ENCODE results near the gene IQUB.
"Not testable (repeated sequence)": the region's sequence is repeated elsewhere in the genome, so short reads cannot be mapped to it uniquely, and the experiment has no call there.

The IQUB gene

GRCh38 chr7:123485721-123486120 is 48.7 kb downstream of the IQUB start:
- H3K4me3 ChIP-seq (ENCODE audit: low read depth, low read length), result no peak overlapping the region
- DNase-seq (ENCODE audit: low read depth), result no peak
- TF ChIP-seq CTCF (IDR thresholded peaks at IDR 0.05; ENCODE audit: low read depth, low read length), result no peak

GRCh38 chr7:123485187-123485586 is 49.2 kb downstream of the IQUB start:
- TF ChIP-seq CTCF (IDR thresholded peaks at IDR 0.05; ENCODE audit: low read depth, low read length) (no peak), MYC (IDR thresholded peaks at IDR 0.05; ENCODE audit: low read depth, low read length) (no peak), POLR2A (IDR thresholded peaks at IDR 0.05; ENCODE audit: extremely low read depth, insufficient read length) (no peak), MAX (IDR thresholded peaks at IDR 0.05; ENCODE audit: low read depth, low read length) (no peak)
- no peak for DNase-seq (ENCODE audit: low read depth)
- H3K4me3 ChIP-seq (ENCODE audit: low read depth, low read length), result no peak overlapping the region

GRCh38 chr7:123484199-123484598 is 50.2 kb downstream of the IQUB start:
- DNase-seq (ENCODE audit: low read depth), result no peak
- no peak overlapping the region for H3K4me3 ChIP-seq (ENCODE audit: low read depth, low read length)
- TF ChIP-seq MAX (IDR thresholded peaks at IDR 0.05; ENCODE audit: low read depth, low read length), result no peak
- TF ChIP-seq CTCF (IDR thresholded peaks at IDR 0.05; ENCODE audit: low read depth, low read length), result no peak
- TF ChIP-seq POLR2A (IDR thresholded peaks at IDR 0.05; ENCODE audit: extremely low read depth, insufficient read length), result no peak
- TF ChIP-seq MYC (IDR thresholded peaks at IDR 0.05; ENCODE audit: low read depth, low read length), result no peak

- TF ChIP-seq MAX (IDR thresholded peaks at IDR 0.05; ENCODE audit: low read depth, low read length) (no peak), MYC (IDR thresholded peaks at IDR 0.05; ENCODE audit: low read depth, low read length) (no peak), CTCF (IDR thresholded peaks at IDR 0.05; ENCODE audit: low read depth, low read length) (no peak), POLR2A (IDR thresholded peaks at IDR 0.05; ENCODE audit: extremely low read depth, insufficient read length) (no peak)
- DNase-seq (ENCODE audit: low read depth), result no peak
- no peak overlapping the region for H3K4me3 ChIP-seq (ENCODE audit: low read depth, low read length)
These were observed 54.3 kb downstream of the IQUB start for GRCh38 chr7:123480107-123480506.

GRCh38 chr7:123478056-123478455 is 56.3 kb downstream of the IQUB start:
- not testable (repeated sequence) for H3K4me3 ChIP-seq (ENCODE audit: low read depth, low read length); DNase-seq (ENCODE audit: low read depth)

GRCh38 chr7:123472750-123473445 is 61.5 kb downstream of the IQUB start:
- DNase-seq (ENCODE audit: low read depth), result no peak
- TF ChIP-seq CTCF (IDR thresholded peaks at IDR 0.05; ENCODE audit: low read depth, low read length) (no peak), MYC (IDR thresholded peaks at IDR 0.05; ENCODE audit: low read depth, low read length) (no peak), POLR2A (IDR thresholded peaks at IDR 0.05; ENCODE audit: extremely low read depth, insufficient read length) (no peak)
- H3K4me3 ChIP-seq (ENCODE audit: low read depth, low read length), result no peak overlapping the region
